HPDE6-E6E7 (cell line): Measurements from ENCODE around the gene SOX12.

ENCODE experiments used
- DNase-seq: peaks from one replicate; pipeline ENCODE4 v3.0.0; 2011; ENCODE audit warnings: missing footprints; ENCODE audit errors: extremely low spot score

The SOX12 gene

DNA sequence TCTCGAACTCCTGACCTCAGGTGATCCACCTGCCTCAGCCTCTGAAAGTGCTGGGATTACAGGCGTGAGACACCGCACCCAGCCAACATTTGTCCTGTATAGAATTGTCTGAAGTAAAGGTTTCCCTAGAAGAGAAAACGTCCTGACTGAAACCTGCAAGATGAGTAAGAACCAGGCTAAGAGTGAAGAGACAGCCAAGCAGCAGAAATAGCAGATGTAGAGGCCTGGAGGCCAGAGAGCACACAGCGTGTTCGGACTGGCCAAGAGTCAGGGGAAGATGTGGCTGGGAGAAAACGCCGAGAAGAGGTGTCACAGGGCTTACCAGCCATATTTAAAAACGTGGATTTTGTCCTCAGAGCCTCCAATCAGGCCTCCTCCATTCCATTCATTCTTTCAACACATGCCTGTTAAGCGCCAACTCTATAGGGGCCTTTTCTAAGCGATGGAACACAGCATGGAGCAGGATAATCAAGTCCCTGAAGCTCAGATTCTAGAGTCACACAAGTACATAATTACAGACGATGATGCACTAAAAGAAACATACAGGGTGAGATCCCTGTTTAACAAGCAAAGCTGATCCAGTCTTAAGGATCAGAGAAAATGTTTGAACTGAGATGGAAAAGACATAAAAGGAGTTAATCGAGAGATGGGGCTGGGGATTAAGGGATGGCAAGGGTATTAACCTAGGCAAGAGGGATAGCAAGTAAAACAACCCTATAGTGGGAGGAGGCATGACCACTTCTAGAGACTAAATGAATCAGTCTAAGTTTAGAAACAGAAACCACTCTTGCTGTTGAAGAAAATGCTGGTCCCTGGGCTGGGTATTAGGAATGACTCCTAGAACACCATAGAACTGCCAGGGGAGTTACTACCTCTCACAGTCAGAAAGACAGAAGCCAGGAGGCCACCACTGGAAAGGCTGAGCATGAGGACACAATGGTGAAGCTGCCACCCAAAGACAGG lies 23.2 kb upstream of the SOX12 start:
- no peak for DNase-seq

DNA sequence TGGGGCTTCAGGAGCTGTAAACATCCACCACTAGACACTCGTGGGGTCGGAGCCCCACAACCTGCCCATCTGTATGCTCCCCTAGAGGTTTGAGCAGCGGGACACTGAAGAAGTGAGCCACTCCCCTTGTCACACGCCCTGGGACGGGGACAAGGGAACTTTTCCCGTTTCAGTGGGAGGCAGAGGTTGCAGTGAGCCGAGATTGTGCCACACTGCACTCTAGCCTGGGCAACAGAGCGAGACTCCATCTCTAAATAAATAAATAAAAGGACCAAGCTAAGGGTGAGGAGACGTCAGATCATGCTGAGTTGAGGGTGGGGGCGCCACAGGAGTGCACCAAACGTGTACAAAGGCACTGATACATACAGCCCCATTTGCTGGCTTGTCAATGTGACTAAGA lies 19.6 kb upstream of the SOX12 start:
- no peak for DNase-seq

DNA sequence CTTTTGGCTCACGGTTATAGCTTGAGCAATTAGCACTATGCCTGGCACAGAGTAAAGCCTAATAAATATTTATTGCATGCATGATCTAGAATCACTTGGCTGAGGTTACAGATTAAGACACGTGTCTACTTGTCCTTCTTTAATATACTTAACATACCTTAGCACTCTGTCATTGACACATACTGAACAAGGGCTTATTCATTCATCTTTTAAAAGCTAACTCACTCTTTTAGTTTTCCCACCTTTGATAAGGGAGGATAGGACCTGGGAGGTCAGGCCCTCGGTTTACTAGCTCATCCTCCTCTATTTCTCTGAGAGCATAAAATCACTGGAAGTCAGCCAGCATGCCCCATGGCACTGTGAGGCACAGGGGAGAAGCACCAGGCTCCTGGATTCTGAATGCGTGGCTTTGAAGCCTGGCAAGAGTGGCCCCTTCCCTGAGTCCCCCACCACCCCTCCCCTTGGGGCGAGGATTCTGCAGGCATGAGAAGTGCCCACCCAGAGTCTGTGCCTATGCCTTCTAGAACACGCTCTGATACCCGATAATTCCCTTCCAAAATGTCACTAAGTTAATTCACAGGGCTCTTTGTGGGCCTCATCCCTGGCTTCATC lies 16.8 kb upstream of the SOX12 start:
- DNase-seq: peak; percentile 72

DNA sequence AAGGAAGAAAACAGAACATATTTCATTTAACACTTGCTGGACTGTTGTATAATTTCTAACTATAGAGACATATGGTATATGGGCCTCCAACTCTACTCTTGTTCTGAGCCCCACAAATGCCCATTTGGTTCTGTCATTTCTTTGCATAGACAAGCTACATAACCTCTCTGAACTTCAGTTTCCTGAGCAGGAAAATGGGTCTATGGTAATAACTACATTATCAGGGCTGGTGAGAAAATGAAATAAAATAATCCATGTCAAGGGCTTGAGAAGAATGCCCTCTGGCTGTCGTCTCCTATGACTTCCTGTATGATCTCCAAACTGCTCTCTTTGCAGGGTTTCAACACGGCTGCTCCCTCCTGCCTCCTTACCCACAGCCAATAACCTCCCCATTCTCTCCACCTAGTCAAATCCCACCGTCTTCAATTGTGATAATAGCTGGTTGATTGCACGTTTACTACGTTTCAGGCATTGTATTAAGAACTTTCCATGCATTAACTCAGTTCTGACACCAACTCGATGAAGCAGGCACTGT lies 16.0 kb upstream of the SOX12 start:
- no peak for DNase-seq

DNA sequence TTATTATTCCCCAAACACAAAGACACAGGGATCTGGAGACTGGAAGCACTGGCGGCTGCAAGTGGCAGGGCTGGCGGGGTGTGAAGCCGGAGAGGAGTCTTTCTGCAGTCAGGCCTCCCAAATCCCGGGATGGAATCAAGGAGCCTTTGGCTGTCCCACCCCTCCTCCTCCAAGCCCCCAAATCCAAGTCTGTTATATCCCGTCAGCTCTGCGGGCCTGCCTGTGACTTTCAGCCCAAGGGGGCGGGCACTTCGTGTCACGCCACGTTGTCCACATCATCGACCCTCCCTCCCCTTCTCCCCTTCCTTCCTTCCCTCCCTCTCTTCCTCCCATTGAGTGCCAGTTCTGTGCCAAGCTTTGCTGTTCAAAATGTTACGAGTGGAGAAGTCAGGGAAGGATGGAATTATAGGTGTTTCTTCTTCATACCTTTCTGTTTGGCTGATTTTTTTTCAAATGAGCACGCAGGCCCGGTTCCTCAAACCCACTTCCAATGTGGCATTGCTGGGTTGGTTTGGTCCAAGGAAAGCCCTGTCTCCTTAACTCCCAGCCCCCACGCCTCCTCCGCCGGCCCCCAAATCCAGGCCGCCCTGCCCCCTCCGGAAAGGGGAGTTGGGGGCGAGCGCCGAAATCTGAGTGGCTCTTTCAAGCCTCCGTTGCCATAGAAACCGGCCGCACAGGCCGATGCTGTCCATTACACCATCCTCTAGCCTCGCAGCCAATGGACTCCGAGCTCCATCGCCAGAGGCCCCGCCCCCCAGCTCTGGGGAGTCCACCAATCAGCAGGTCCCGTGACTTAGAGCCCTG lies 15.3 kb upstream of the SOX12 start:
- no peak for DNase-seq

DNA sequence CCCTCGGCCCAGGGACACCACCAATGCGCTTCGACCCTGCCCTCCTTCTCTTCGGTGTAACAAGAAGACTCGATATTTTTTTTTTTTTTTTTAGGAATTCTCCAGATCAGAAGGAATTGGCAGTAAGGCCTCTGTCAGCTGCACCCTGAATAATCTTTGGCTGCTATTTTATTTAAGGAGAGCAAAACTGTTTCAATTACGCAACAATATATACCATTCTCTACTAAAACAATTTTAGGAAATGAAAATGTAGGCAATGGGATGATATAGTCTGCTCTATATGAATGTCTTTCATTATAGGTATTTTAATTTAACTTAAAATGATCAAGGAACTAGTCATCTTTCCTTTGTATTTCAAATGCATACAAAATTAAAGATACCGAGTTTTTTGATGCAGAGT lies 14.7 kb upstream of the SOX12 start:
- no peak for DNase-seq

GRCh38 chr20:311609-312008 lies 13.7 kb upstream of the SOX12 start:
- no peak for DNase-seq

GRCh38 chr20:312067-312466 lies 13.3 kb upstream of the SOX12 start:
- DNase-seq: no peak

DNA sequence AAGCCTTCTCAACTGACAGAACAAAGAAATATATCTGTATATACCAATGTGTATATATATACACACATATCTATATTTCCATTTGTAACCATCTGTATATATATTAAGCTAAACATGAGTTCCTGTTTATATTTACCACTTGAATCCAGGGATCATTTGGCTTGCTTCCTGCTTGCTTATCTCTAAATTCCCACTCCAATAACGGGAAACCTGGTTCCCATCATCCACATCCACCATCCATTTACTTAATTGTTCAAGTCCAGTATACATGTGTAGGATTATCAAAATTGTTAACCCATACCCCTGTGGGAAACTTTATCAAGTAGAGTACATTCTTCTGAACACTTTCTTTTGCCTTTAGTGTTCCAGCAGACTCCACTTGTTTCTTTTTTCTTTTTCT lies 12.5 kb upstream of the SOX12 start:
- DNase-seq: no peak

DNA sequence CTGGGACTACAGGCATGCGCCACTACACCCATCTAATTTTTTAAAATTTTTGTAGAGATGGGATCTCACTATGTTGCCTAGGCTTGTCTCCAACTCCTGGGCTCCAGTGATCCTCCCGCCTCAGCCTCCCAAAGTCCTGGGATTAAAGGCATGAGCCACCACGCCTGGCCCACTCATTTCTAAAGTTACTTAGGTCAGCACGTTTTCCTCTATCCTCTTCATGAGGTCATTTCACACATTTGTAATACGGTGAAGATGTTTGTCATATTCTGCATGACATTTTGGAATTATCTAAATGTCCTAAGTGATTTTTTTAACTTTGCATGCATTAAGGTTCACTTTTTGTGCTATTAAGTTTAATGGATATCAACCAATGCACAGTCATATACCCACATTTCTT lies 11.9 kb upstream of the SOX12 start:
- DNase-seq: no peak

GRCh38 chr20:313948-314347 lies 11.4 kb upstream of the SOX12 start:
- DNase-seq: peak; percentile 85

DNA sequence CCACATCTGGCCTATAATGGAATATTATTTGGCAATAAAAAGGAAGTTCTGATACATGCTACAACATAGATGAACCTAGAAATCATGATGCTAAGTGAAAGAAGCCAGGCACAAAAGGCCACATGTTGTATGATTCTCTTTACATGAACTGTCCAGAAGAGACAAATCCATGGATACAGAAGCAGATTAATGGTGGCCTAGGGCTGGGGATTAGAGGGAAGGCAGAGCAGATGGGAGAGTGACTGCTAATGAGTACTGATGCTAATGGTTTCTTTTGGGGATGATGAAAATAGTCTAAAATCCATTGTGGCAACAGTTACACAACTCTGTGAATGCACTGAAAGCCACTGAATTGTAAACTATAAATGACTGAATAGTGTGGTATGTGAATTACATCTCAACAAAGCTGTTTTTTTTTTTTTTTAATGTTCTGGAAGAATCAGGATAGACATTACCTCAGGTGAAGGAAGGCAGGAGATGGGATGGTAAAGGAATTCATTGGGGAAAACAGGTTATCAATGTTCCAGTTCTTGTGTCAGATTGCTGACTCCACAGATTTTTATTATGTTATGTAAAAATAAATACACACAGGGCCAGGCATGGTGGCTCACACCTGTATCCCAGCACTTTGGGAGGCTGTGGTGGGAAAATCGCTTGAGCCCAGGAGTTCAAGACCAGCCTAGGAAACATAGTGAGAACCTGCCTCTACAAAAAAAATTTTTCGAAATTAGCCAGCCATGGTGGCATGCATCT lies 8.9 kb upstream of the SOX12 start:
- DNase-seq: no peak

DNA sequence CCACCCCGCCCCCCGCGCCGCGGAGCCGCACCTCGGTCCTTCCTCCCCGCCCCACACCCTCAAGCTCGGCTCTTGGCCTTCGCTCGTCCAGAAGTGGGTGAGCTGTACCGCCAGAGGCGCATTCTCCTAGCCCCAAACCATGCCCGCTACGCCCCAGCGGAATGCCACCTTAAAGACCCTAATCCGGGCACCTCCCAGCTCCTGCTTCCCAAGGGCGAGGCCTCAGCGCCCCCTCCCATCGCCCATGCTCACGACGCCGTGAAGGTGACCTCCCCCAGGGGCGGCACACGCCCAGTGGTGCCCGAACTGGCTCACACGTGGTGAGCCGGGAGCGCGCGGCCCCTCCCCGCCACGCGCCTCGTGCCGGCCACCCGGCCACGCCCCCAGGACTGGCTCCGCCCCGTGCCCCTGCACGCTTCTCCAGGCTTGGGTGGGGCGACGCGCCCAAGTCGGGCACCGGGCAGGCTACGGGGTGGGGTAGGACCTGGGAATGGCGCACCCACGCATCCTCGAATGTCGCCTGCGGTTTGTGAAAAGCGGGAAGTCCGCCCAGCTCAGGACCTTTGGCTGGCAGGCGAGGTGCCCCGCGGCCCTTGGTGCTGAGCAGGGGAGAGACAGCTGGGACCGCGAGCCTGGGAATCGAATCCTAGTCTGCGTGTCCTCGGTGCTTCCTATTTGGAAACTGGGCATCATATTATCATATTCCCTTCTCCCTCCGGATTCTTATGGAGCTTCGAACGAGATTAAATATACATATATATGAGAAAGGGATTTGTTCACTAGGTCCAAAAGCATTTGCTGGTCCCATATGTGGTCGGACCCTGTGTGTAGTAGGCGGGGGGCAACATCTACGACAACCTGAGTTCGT lies 941 bp upstream of the SOX12 start:
- peak; percentile 92 for DNase-seq

GRCh38 chr20:325889-326644 lies 715 bp downstream of the SOX12 start:
- no peak for DNase-seq

DNA sequence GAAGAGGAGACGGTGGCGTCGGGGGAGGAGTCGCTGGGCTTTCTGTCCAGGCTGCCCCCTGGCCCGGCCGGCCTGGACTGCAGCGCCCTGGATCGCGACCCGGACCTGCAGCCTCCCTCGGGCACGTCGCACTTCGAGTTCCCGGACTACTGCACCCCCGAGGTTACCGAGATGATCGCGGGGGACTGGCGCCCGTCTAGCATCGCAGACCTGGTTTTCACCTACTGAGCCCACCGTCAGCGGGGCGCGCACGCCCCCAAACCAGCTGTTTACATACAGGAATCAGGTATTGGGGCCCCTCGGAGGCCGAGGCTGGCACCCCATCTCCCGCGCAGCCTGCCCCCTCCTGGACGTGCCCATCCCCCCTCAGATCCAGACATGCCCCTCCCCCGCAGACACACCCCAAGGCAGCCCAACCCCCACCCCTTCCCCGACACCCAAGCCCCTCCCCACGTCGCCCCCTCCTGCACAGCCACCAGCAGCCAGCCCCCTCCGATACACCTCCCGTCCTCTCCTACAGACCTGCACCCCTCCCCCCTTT lies 1.4 kb downstream of the SOX12 start:
- DNase-seq: no peak

DNA sequence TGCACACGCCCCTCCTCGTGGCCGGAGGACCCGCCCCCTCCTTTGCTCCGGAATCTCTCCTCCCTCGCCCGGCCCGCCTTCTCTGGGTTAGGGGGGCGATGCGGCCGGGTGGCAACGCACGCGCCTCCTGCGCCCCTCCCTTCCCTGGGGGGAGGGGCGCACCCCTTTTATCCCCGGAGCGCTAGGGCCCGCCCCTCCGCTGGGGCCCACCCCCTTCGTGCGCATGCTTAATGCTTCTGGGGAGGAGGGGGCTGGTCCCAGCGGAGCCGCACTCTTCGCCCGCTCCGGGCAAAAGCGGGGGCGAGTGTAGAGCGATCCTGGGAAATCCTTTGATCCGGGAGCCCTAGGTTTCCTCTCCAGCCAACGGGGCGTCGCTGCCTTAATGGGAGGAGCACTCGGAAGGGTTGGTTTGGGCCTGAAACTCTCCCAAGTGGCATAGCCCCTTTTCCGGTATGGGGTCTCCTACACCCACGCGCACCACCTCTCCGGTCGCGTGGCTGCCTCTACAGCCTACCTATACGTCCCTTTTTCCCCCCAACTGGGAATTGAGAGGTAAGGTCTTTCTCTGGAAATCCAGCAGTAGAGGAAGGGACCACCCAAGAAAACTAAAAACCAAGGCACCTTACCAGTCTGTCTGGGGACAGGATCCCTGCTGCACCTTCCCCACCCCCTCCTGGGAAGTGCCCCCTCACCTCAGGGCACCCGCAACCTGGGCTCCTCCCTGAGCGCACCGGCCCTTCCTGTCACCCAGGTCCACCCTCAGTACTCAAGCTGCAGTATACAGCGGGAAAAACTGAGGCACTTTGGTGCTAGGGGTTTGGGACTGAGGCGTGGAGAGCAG lies 2.1 kb downstream of the SOX12 start:
- DNase-seq: peak; percentile 89

DNA sequence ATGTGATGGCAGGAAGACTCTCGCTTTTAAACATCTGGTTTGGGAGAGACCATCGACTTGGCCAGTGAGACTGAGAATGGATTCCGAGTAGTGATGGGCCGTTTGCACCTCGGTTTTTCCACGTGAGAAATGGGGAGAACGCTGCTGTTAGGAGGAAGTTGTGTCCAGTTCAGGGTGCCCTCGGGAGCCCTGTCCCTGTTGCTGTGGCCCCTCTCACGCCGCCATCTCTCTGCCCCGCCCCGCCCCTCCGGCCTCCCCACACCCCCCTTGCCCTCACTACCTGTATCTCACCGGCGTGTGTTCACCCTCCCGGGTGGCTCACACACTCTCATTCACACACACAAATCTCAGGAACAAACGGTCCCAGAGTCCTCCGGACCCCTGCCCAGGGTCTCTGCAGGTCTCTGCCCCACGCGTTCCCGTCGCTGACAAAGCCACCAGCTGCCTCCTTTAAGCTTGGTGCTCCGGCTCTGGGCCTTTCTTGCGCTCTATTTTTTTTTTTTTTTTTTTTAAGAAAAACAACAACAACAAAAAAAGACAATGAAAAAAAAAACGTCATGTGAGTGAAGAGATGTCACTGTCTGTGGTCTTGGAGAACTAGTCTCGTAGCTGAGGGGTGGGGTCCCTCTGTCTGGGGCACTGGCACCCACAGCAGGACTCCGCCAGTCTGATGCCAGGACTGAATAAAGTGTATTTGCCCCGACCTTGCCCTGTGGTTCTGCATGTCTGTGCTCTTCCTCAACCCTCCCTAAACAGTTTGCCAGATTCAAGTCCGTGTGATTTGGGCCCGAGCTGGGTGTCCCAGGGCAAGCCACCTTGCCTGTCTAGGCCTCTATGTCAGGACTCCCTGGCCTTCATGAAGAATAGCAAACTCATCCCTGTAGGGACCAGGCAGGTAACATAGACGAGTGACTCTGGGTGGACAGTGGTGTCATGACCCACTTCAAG lies 2.9 kb downstream of the SOX12 start:
- no peak for DNase-seq
